A549 (cell line): ENCODE measurements around the gene CNTN2.

ENCODE experiments used
- HOXB5 ChIP-seq: fragments of 250-450 bp; sonication (Bioruptor Pico); IDR thresholded peaks from 2 replicates; pipeline ENCODE4 v1.5.0; 2020; ENCODE audit warnings: mild to moderate bottlenecking, moderate library complexity
- POLR2A ChIP-seq: IDR thresholded peaks from 2 replicates; pipeline ENCODE4 v1.6.1; 2012; ENCODE audit warnings: mild to moderate bottlenecking, low read length
- SMC3 ChIP-seq: fragments of >200 bp; sonication (Bioruptor Twin); formaldehyde crosslinking; IDR thresholded peaks from 3 replicates; pipeline ENCODE4 v1.6.1; 2018; ENCODE audit warnings: inconsistent platforms
- TF ChIP-seq, protein P1 (sequence below): fragments of >200 bp; sonication (Bioruptor Twin); formaldehyde crosslinking; IDR thresholded peaks from 3 replicates; pipeline ENCODE4 v1.5.1; 2016
- TF ChIP-seq, protein P2 (sequence below): fragments of 200-600 bp; sonication (generic); IDR thresholded peaks from 2 replicates; pipeline ENCODE4 v1.6.1; 2016; ENCODE audit warnings: antibody characterized with exemption, mild to moderate bottlenecking, moderate library complexity
- TF ChIP-seq, protein P3 (sequence below): IDR thresholded peaks from 2 replicates; pipeline ENCODE4 v1.6.1; 2012

DNA sequence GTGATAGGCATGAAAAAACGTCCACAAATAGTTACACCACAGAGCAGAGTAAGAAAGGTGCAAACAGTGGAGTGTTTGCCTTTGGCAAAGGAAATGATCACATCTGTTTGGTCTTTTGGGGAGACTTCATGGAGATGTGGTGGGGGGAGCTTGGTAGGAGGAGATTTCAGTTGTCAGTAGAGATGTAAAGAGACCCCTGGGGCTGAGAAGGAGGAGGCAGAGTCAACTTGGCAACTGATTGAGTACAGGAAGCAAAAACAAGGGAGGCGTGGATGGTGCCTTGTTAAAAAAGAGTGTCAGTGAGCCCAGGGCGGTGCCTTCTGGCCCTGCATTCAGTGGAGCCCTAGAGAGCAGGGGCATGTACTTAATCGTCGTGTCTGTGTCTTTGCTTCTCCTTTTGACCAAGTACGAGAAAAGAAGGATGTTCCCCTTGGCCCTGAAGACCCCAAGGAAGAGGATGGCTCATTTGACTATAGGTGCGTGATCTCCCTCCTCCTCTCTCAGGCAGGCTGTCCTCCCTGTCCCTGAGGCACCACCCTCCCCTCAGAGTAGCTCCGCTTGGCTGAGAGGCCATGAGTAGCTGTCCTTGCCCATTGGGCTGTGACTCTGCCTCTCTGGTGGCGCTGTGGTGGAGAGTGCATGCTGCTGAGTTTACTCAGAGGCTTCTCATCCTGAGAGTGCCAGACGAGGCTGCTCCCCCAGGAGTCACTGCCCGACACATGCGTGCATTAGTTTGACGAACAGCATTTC lies 30.4 kb upstream of the CNTN2 start:
- TF ChIP-seq, protein P1, sequence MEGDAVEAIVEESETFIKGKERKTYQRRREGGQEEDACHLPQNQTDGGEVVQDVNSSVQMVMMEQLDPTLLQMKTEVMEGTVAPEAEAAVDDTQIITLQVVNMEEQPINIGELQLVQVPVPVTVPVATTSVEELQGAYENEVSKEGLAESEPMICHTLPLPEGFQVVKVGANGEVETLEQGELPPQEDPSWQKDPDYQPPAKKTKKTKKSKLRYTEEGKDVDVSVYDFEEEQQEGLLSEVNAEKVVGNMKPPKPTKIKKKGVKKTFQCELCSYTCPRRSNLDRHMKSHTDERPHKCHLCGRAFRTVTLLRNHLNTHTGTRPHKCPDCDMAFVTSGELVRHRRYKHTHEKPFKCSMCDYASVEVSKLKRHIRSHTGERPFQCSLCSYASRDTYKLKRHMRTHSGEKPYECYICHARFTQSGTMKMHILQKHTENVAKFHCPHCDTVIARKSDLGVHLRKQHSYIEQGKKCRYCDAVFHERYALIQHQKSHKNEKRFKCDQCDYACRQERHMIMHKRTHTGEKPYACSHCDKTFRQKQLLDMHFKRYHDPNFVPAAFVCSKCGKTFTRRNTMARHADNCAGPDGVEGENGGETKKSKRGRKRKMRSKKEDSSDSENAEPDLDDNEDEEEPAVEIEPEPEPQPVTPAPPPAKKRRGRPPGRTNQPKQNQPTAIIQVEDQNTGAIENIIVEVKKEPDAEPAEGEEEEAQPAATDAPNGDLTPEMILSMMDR = no peak
- no peak for TF ChIP-seq SMC3
- TF ChIP-seq, protein P2, sequence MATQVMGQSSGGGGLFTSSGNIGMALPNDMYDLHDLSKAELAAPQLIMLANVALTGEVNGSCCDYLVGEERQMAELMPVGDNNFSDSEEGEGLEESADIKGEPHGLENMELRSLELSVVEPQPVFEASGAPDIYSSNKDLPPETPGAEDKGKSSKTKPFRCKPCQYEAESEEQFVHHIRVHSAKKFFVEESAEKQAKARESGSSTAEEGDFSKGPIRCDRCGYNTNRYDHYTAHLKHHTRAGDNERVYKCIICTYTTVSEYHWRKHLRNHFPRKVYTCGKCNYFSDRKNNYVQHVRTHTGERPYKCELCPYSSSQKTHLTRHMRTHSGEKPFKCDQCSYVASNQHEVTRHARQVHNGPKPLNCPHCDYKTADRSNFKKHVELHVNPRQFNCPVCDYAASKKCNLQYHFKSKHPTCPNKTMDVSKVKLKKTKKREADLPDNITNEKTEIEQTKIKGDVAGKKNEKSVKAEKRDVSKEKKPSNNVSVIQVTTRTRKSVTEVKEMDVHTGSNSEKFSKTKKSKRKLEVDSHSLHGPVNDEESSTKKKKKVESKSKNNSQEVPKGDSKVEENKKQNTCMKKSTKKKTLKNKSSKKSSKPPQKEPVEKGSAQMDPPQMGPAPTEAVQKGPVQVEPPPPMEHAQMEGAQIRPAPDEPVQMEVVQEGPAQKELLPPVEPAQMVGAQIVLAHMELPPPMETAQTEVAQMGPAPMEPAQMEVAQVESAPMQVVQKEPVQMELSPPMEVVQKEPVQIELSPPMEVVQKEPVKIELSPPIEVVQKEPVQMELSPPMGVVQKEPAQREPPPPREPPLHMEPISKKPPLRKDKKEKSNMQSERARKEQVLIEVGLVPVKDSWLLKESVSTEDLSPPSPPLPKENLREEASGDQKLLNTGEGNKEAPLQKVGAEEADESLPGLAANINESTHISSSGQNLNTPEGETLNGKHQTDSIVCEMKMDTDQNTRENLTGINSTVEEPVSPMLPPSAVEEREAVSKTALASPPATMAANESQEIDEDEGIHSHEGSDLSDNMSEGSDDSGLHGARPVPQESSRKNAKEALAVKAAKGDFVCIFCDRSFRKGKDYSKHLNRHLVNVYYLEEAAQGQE = no peak
- TF ChIP-seq HOXB5 = no peak
- TF ChIP-seq POLR2A = no peak
- TF ChIP-seq, protein P3, sequence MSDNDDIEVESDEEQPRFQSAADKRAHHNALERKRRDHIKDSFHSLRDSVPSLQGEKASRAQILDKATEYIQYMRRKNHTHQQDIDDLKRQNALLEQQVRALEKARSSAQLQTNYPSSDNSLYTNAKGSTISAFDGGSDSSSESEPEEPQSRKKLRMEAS = no peak
